Measurements from ENCODE around the gene ITPRIPL1.

GRCh38 chr2:96315005-96315399 lies 10.1 kb upstream of the ITPRIPL1 start:
- TF ChIP-seq YY1 (IDR thresholded peaks at IDR 0.05; ENCODE audit: insufficient read depth, insufficient read length) (no peak), ZNF274 (IDR thresholded peaks at IDR 0.05; ENCODE audit: low read depth, low read length) (no peak), SUZ12 (IDR thresholded peaks at IDR 0.05; ENCODE audit: extremely low read depth, insufficient read depth, insufficient read length) (no peak)

All from NT2/D1 (cell line).